ENCODE results near the gene HES7. TPM values are rescaled to one million over a fixed set of nuclear protein-coding genes. Genes with fewer than 3 reads are reported as not detected.

HES7 gene
- total and polyA plus RNA-seq, 9 of the 15 experiments (the other 6 are each of a cell fraction or from before 2014, with no cell fraction given), result 0.03 to 1.7 (median 0.14) TPM; not detected in 1

DNA sequence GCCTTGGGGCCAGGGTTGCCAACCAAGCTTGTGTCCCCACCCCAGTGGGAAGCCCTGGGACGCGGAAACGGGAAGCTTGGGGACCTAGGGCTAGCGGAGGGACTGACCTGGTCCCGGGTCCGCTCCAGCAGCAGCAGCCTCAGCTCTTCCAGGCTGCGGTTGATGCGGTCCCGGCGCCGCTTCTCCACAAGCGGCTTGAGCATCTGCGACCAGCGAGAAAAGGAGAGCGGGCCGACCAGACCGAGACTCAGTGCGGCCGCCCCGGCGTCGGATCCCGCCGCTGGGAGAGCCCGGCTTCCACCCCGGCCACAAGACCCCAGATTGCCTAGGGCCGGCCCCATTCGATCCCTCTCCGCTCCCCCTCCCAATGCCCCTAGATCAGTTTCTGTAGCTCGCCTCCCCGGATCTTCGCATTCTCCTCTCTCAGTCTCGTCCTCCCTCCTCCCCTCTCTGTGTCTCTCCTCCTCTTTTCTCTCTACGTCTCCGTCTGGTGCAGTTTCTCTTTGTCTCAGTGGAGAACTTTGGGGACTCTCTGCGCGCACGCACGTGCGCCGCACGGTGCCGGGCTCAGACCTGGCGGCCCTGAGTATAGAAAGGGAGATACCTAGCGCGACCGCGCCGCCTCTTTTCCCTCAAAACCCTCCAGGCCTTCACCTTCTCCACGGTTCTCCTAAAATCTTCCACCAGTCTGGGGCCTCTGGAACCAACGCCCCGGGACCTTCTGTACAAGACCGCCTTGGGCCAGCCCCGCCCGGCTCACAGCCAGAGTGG is 797 bp downstream of the HES7 start (continued):
- peak; percentile 37; the same call in 1 of the 2 replicates for TF ChIP-seq MYC (IDR thresholded peaks at IDR 0.05; ENCODE audit: low read depth, low read length)
- no peak for TF ChIP-seq MYC (CRISPR knock-in tag; IDR thresholded peaks at IDR 0.05; ENCODE audit: borderline replicate concordance, low read depth)
- no peak for TF ChIP-seq ZNF134 (CRISPR knock-in tag; conservative IDR thresholded peaks at IDR 0.05)
- no peak for TF ChIP-seq ZNF274 (IDR thresholded peaks at IDR 0.05; ENCODE audit: borderline replicate concordance, low read depth, low read length)
- no peak for TF ChIP-seq ZNF282 (CRISPR knock-in tag; IDR thresholded peaks at IDR 0.05)
- no peak for TF ChIP-seq KAT8 (IDR thresholded peaks at IDR 0.05; ENCODE audit: low read depth)
- TF ChIP-seq ZNF57 (CRISPR knock-in tag; IDR thresholded peaks at IDR 0.05), result no peak
- TF ChIP-seq CHD1 (IDR thresholded peaks at IDR 0.05; ENCODE audit: low read length), result no peak
- TF ChIP-seq KLF13 (tag; IDR thresholded peaks at IDR 0.05; ENCODE audit: borderline replicate concordance, low read depth), result no peak
- TF ChIP-seq ZNF354B (CRISPR knock-in tag; IDR thresholded peaks at IDR 0.05), result no peak
- TF ChIP-seq CBX8 (IDR thresholded peaks at IDR 0.05; ENCODE audit: borderline replicate concordance, extremely low read depth, low read depth, low read length, poor library complexity, severe bottlenecking), result no peak
- TF ChIP-seq SIX5 (IDR thresholded peaks at IDR 0.05; ENCODE audit: borderline replicate concordance in 1 of 2, insufficient read depth in 1 of 2, low read depth in 1 of 2, low read length in 2 of 2), result no peak
- TF ChIP-seq UBTF (IDR thresholded peaks at IDR 0.05; ENCODE audit: borderline replicate concordance in 1 of 2, low read depth in 2 of 2, low read length in 2 of 2), result 0 out of 4 replicates have a peak, but pooled peaks of 1 of the 2 experiments have one; percentile 60
- TF ChIP-seq GMEB1 (CRISPR knock-in tag; IDR thresholded peaks at IDR 0.05), result no peak
- peak; percentile 58 for TF ChIP-seq L3MBTL2 (IDR thresholded peaks at IDR 0.05)
- TF ChIP-seq, protein P1, sequence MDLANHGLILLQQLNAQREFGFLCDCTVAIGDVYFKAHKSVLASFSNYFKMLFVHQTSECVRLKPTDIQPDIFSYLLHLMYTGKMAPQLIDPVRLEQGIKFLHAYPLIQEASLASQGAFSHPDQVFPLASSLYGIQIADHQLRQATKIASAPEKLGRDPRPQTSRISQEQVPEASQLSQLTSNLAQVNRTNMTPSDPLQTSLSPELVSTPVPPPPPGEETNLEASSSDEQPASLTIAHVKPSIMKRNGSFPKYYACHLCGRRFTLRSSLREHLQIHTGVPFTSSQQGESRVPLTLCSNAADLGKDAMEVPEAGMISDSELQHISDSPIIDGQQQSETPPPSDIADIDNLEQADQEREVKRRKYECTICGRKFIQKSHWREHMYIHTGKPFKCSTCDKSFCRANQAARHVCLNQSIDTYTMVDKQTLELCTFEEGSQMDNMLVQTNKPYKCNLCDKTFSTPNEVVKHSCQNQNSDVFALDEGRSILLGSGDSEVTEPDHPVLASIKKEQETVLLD (IDR thresholded peaks at IDR 0.05), result no peak
- peak; percentile 34 for TF ChIP-seq HMGN3 (IDR thresholded peaks at IDR 0.05; ENCODE audit: borderline replicate concordance, extremely low read depth, insufficient read length, low read depth, low read length)
- TF ChIP-seq HEY1 (CRISPR knock-in tag; IDR thresholded peaks at IDR 0.05; ENCODE audit: borderline replicate concordance), result no peak

Measured in K562 (cell line).